ENCODE measurements around the gene OR1D5. TPM values are rescaled to one million over a fixed set of nuclear protein-coding genes. Genes with fewer than 3 reads are reported as not detected.

The OR1D5 gene
- total and polyA plus RNA-seq, 2 donors, result not detected

DNA sequence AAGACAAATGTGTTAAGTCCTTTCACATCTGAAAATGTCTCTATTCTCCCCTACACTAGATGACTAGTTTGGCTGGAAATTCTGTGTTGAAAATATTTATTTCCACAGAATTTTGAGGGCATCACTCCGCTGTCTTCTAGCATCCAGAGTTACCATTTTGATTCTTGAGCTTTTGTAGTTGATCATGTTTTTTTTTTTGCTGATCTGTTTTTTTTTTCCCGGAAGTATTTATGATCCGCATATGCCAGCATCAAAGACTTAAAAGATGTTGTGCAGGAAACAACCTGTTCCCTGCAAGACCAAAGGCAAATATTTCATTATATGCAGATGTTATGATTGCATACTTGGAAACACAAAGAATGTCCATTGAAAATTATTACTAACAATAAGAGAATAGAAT, 16.7 kb downstream of the OR1D5 start:
- DNase-seq (ENCODE audit: low read depth in 6 of 9, low spot score in 9 of 9), result no peak
- H3K9me3 ChIP-seq (ENCODE audit: control insufficient read depth in 2 of 2, insufficient read depth in 1 of 2, low read length in 1 of 2), result peaks cover 3 to 8% of the 10 kb centered on the region in 2 donors
- H3K27ac ChIP-seq (ENCODE audit: low read depth in 1 of 2, low read length in 1 of 2), result no peak overlapping the region
- no peak overlapping the region for H3K4me3 ChIP-seq (ENCODE audit: low read length in 2 of 2)
- H3K27me3 ChIP-seq (ENCODE audit: control insufficient read depth in 2 of 2, insufficient read depth in 1 of 2, low read length in 1 of 2), result no peaks in the 10 kb centered on the region
- H3K36me3 ChIP-seq (ENCODE audit: control insufficient read depth in 2 of 2, insufficient read depth in 2 of 2, low read length in 1 of 2), result no peaks in the 10 kb centered on the region
- 97% methylated on average over 3 of the region's 3 CpGs for WGBS
- H3K4me1 ChIP-seq (ENCODE audit: control insufficient read depth in 2 of 2, insufficient read depth in 2 of 2, low read length in 2 of 2), result peaks cover 0 to 12% of the 10 kb centered on the region in 2 donors

DNA sequence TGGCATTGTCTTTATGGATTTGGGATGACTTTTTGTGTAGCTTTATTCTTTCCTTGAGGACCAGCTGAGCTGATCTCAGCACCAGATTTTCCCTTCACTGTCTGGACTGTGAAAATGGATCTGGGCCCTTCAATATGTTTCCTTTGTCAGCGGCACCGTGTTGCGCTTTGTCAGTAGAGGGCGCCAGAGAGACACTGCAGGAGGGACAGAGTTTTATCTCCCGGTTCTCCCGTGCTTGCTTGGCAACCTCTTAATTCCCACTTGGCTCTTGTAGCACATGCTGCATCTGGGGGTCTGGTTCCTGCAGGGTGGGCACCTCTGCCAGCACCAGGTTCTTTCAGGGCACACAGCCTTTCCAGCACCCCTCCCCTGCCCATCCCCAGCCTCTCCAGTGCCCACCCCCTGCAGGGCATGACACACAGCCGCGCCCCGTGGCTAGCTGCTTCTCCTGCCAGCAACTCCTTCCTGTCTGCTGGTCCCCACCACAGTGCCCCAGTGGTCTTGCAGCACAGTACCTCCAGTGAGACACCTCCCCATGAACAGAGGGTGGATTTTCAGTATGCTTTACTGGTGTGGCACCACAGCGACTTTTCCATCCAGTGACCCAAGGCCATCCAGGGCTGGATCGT, 19.6 kb downstream of the OR1D5 start:
- 72% methylated on average over 11 of the region's 11 CpGs for WGBS
- DNase-seq (ENCODE audit: low read depth in 6 of 9, low spot score in 9 of 9), result no peak
- H3K4me1 ChIP-seq (ENCODE audit: control insufficient read depth in 2 of 2, insufficient read depth in 2 of 2, low read length in 2 of 2), result peaks cover 0 to 5% of the 10 kb centered on the region in 2 donors
- peaks cover 3 to 8% of the 10 kb centered on the region in 2 donors for H3K9me3 ChIP-seq (ENCODE audit: control insufficient read depth in 2 of 2, insufficient read depth in 1 of 2, low read length in 1 of 2)
- no peak overlapping the region for H3K4me3 ChIP-seq (ENCODE audit: low read length in 2 of 2)
- peaks cover 0 to 3% of the 10 kb centered on the region in 2 donors for H3K27me3 ChIP-seq (ENCODE audit: control insufficient read depth in 2 of 2, insufficient read depth in 1 of 2, low read length in 1 of 2)
- no peaks in the 10 kb centered on the region for H3K36me3 ChIP-seq (ENCODE audit: control insufficient read depth in 2 of 2, insufficient read depth in 2 of 2, low read length in 1 of 2)
- H3K27ac ChIP-seq (ENCODE audit: low read depth in 1 of 2, low read length in 1 of 2), result no peak overlapping the region

DNA sequence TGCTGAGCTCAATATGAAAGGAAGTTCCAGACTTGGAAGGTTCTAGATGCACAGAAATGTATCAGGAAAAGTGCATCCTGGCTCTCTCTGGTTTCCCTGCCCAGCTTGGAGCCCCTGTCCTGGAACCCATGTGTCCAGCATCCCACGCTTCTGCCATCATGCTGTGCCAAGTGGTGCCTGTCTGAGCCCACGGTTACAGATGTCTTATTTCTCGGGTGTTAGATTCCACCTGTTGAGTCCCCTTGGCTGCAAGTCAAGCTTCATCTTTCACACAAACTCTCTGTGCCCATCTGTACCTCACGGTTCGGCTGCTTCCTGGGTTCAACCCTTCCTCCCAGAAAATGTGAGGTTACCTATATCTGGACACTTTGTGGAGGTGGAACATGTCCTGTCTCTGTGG, 22.5 kb downstream of the OR1D5 start:
- no peak for DNase-seq (ENCODE audit: low read depth in 6 of 9, low spot score in 9 of 9)
- Histone ChIP-seq H3K4me1 (ENCODE audit: control insufficient read depth in 2 of 2, insufficient read depth in 2 of 2, low read length in 2 of 2) (no peaks in the 10 kb centered on the region), H3K27ac (ENCODE audit: low read depth in 1 of 2, low read length in 1 of 2) (no peak overlapping the region), H3K4me3 (ENCODE audit: low read length in 2 of 2) (no peak overlapping the region), H3K27me3 (ENCODE audit: control insufficient read depth in 2 of 2, insufficient read depth in 1 of 2, low read length in 1 of 2) (peaks cover 0 to 3% of the 10 kb centered on the region in 2 donors), H3K9me3 (ENCODE audit: control insufficient read depth in 2 of 2, insufficient read depth in 1 of 2, low read length in 1 of 2) (peaks cover 3 to 8% of the 10 kb centered on the region in 2 donors), H3K36me3 (ENCODE audit: control insufficient read depth in 2 of 2, insufficient read depth in 2 of 2, low read length in 1 of 2) (no peaks in the 10 kb centered on the region)
- 88% methylated on average over 5 of the region's 5 CpGs for WGBS

DNA sequence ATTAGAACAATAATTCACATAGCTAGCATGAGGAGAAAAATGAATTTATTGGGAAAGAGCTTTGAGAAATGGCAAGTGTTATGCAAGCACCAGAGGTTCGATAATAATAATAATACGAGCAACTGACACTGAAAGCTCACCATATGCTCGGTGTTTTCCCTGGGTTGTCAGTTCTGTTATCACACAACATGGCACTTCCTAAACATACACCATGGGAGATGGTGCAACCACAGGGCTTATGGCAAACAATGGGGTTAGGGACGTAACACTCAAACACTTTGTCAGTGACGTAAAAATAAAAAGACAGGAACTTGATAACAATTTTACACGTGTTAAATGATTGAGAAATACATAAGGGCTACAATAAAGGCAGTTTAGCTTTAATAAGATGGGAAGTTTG, 23.7 kb downstream of the OR1D5 start:
- H3K9me3 ChIP-seq (ENCODE audit: control insufficient read depth in 2 of 2, insufficient read depth in 1 of 2, low read length in 1 of 2), result peaks cover 3 to 8% of the 10 kb centered on the region in 2 donors
- H3K36me3 ChIP-seq (ENCODE audit: control insufficient read depth in 2 of 2, insufficient read depth in 2 of 2, low read length in 1 of 2), result no peaks in the 10 kb centered on the region
- WGBS, result 16% methylated on average over 6 of the region's 6 CpGs
- peaks cover 0 to 3% of the 10 kb centered on the region in 2 donors for H3K27me3 ChIP-seq (ENCODE audit: control insufficient read depth in 2 of 2, insufficient read depth in 1 of 2, low read length in 1 of 2)
- DNase-seq (ENCODE audit: low read depth in 6 of 9, low spot score in 9 of 9), result no peak
- H3K4me3 ChIP-seq (ENCODE audit: low read length in 2 of 2), result no peak overlapping the region
- H3K4me1 ChIP-seq (ENCODE audit: control insufficient read depth in 2 of 2, insufficient read depth in 2 of 2, low read length in 2 of 2), result no peaks in the 10 kb centered on the region
- H3K27ac ChIP-seq (ENCODE audit: low read depth in 1 of 2, low read length in 1 of 2), result no peak overlapping the region

DNA sequence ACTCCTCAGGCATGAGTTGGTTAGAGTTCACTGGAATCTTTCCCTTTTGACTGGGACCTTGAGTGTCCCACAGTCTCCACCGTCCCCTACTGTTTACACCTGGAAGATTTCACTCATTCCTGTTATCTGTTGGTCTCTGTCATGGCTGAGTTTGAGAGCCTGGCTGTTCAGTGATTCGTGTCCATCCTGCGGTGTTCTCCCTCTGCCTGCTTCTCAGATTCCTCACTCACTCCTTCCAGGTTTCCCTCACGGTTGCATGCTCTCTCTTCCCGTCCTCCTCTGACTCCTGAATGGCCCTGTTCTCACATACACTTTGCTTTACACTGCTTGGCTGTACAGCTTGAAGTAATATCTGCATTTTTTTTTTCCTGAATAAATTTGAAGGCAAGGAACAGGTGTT, 24.5 kb downstream of the OR1D5 start:
- Histone ChIP-seq H3K27me3 (ENCODE audit: control insufficient read depth in 2 of 2, insufficient read depth in 1 of 2, low read length in 1 of 2) (peaks cover 0 to 3% of the 10 kb centered on the region in 2 donors), H3K4me1 (ENCODE audit: control insufficient read depth in 2 of 2, insufficient read depth in 2 of 2, low read length in 2 of 2) (no peaks in the 10 kb centered on the region), H3K36me3 (ENCODE audit: control insufficient read depth in 2 of 2, insufficient read depth in 2 of 2, low read length in 1 of 2) (no peaks in the 10 kb centered on the region), H3K9me3 (ENCODE audit: control insufficient read depth in 2 of 2, insufficient read depth in 1 of 2, low read length in 1 of 2) (peaks cover 2 to 4% of the 10 kb centered on the region in 2 donors), H3K27ac (ENCODE audit: low read depth in 1 of 2, low read length in 1 of 2) (no peak overlapping the region), H3K4me3 (ENCODE audit: low read length in 2 of 2) (no peak overlapping the region)
- 87% methylated on average over 5 of the region's 5 CpGs for whole genome bisulfite sequencing
- no peak for DNase-seq (ENCODE audit: low read depth in 6 of 9, low spot score in 9 of 9)

DNA sequence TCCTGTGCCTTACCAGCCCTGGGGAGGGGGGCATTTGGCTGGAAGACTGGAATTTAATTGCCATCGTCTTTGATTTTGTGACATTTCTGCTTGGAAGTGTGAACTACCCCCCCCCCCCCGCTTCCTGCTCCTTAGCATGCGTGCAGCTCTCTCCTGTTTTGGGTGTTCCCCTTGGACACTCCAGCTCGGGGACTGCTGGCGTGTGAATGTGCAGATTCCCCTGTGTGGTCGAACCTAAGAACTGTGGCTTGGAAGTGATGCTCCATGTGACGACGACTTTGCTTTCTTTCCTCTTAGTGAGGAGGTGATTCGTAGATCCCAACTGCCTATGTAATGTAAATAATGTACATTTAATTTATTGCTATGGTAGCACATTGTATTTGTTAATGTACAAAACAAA, 26.1 kb downstream of the OR1D5 start:
- Histone ChIP-seq H3K4me1 (ENCODE audit: control insufficient read depth in 2 of 2, insufficient read depth in 2 of 2, low read length in 2 of 2) (no peaks in the 10 kb centered on the region), H3K9me3 (ENCODE audit: control insufficient read depth in 2 of 2, insufficient read depth in 1 of 2, low read length in 1 of 2) (no peaks in the 10 kb centered on the region), H3K27ac (ENCODE audit: low read depth in 1 of 2, low read length in 1 of 2) (no peak overlapping the region), H3K4me3 (ENCODE audit: low read length in 2 of 2) (no peak overlapping the region), H3K36me3 (ENCODE audit: control insufficient read depth in 2 of 2, insufficient read depth in 2 of 2, low read length in 1 of 2) (no peaks in the 10 kb centered on the region), H3K27me3 (ENCODE audit: control insufficient read depth in 2 of 2, insufficient read depth in 1 of 2, low read length in 1 of 2) (peaks cover 0 to 3% of the 10 kb centered on the region in 2 donors)
- WGBS, result 93% methylated on average over 9 of the region's 9 CpGs
- DNase-seq (ENCODE audit: low read depth in 6 of 9, low spot score in 9 of 9), result no peak

DNA sequence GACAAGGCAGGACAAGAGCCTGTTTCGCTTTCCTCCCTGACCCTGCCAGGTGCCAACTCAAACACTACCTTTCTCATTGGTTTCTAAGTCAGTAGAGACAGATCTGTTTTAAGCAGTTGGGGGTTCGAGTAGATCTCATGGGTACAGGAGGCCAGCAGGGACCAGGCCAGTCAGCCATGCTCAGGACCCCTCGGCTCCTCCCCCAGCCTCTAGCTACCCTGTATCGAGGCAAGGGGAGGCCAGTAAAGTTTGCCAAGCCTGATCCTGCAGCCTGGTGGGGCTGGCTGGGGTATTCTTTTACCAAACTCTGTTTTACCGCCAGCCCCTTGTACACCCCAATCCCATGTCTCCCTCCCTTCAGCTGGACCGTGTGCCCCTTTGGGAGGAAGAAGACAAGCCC, 26.6 kb downstream of the OR1D5 start:
- Histone ChIP-seq H3K4me1 (ENCODE audit: control insufficient read depth in 2 of 2, insufficient read depth in 2 of 2, low read length in 2 of 2) (no peaks in the 10 kb centered on the region), H3K9me3 (ENCODE audit: control insufficient read depth in 2 of 2, insufficient read depth in 1 of 2, low read length in 1 of 2) (no peaks in the 10 kb centered on the region), H3K36me3 (ENCODE audit: control insufficient read depth in 2 of 2, insufficient read depth in 2 of 2, low read length in 1 of 2) (no peaks in the 10 kb centered on the region), H3K27ac (ENCODE audit: low read depth in 1 of 2, low read length in 1 of 2) (no peak overlapping the region), H3K27me3 (ENCODE audit: control insufficient read depth in 2 of 2, insufficient read depth in 1 of 2, low read length in 1 of 2) (peaks cover 0 to 3% of the 10 kb centered on the region in 2 donors), H3K4me3 (ENCODE audit: low read length in 2 of 2) (no peak overlapping the region)
- 96% methylated on average over 6 of the region's 6 CpGs for WGBS
- DNase-seq (ENCODE audit: low read depth in 6 of 9, low spot score in 9 of 9), result no peak

DNA sequence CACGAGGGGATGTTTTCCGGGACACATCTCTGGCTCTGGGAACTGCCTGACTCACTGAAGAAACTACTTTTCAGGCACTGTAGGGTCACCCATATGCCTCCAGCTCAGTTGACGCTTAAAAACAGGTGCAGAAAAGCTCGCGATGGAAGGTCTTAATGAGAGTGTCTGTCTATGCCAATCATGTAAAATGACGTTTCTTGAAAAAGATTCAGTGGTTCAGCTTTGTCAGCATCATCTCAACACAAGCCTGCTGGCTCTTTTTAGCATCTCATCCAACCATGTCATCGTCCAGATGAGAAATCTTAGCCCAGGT, 27.5 kb downstream of the OR1D5 start:
- H3K27me3 ChIP-seq (ENCODE audit: control insufficient read depth in 2 of 2, insufficient read depth in 1 of 2, low read length in 1 of 2), result peaks cover 0 to under 1% of the 10 kb centered on the region in 2 donors
- WGBS, result 96% methylated on average over 7 of the region's 7 CpGs
- no peak for DNase-seq (ENCODE audit: low read depth in 6 of 9, low spot score in 9 of 9)
- H3K4me1 ChIP-seq (ENCODE audit: control insufficient read depth in 2 of 2, insufficient read depth in 2 of 2, low read length in 2 of 2), result no peaks in the 10 kb centered on the region
- H3K9me3 ChIP-seq (ENCODE audit: control insufficient read depth in 2 of 2, insufficient read depth in 1 of 2, low read length in 1 of 2), result no peaks in the 10 kb centered on the region
- H3K36me3 ChIP-seq (ENCODE audit: control insufficient read depth in 2 of 2, insufficient read depth in 2 of 2, low read length in 1 of 2), result no peaks in the 10 kb centered on the region
- H3K4me3 ChIP-seq (ENCODE audit: low read length in 2 of 2), result no peak overlapping the region
- no peak overlapping the region for H3K27ac ChIP-seq (ENCODE audit: low read depth in 1 of 2, low read length in 1 of 2)

DNA sequence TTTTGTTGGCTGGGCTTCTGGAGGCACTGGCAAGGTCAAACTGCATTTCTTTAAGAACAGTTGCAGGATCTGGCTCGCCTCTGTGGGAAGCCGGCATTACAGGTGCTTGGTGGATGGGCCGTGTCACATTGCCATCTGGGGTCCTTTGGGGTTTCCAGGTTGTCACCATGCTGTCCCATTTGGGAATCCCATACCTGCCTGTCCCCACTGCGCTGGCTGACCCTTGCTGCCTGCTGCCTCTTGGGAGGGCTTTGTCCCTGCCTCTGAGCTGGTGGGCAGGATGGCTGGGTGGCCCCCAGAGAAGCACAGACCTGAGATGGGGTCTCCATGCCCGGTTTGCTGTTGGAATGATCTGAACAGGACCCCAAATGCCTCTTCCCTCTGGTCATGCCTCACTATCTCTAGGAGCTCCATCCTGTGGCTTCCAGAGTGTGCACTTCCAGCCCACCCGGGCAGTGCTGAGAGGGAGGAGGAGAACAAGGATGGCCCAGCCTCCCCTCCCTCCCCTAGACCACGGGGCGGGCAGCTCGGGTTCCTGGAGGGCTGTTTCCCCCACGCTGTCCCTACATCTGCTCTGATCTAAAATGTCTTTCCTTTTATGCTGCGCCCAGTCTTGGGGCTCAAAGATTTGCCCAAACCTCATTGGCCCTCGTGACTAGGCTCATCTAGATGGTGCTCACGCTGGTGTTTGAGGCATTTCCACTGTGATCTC, 28.0 kb downstream of the OR1D5 start:
- DNase-seq (ENCODE audit: low read depth in 6 of 9, low spot score in 9 of 9), result no peak
- H3K27me3 ChIP-seq (ENCODE audit: control insufficient read depth in 2 of 2, insufficient read depth in 1 of 2, low read length in 1 of 2), result no peaks in the 10 kb centered on the region
- WGBS, result 85% methylated on average over 13 of the region's 13 CpGs

More for the DNA sequence above, 28.0 kb downstream of the OR1D5 start:
- Histone ChIP-seq H3K27ac (ENCODE audit: low read depth in 1 of 2, low read length in 1 of 2) (no peak overlapping the region), H3K4me3 (ENCODE audit: low read length in 2 of 2) (no peak overlapping the region), H3K4me1 (ENCODE audit: control insufficient read depth in 2 of 2, insufficient read depth in 2 of 2, low read length in 2 of 2) (no peaks in the 10 kb centered on the region), H3K9me3 (ENCODE audit: control insufficient read depth in 2 of 2, insufficient read depth in 1 of 2, low read length in 1 of 2) (no peaks in the 10 kb centered on the region), H3K36me3 (ENCODE audit: control insufficient read depth in 2 of 2, insufficient read depth in 2 of 2, low read length in 1 of 2) (no peaks in the 10 kb centered on the region)

All from thymus (tissue), 11 donors.